Measurements from ENCODE around the gene SMIM28. TPM values are rescaled to one million over a fixed set of nuclear protein-coding genes. Genes with fewer than 3 reads are reported as not detected.
"Not testable (repeated sequence)": the region's sequence is repeated elsewhere in the genome, so short reads cannot be mapped to it uniquely, and the experiment has no call there.

Gene SMIM28
- polyA plus RNA-seq, 4 donors: 0.44 to 2.3 TPM; not detected in 2

DNA sequence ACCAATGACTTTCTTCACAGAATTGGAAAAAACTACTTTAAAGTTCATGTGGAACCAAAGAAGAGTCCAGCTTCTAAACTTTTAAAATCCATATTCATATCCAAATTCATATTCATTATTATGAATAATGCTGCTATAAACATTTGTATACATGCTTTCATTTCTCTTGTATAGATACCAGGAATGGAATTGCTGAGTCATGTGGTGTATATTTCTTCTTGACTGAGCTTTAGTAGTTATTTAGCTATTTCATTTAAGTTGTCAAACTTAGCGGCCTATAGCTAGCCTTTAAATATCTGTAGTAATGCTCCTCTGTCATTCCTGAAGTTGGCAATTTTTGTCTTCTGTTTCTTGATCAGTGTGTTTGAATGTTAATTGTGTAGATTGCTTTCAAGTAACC is 19.8 kb upstream of the SMIM28 start:
- peaks cover 0 to 2% (median 0%) of the 10 kb centered on the region in 3 donors for H3K27me3 ChIP-seq (ENCODE audit: control insufficient read depth in 3 of 3, insufficient read depth in 3 of 3, low read length in 3 of 3)
- H3K27ac ChIP-seq (ENCODE audit: low read depth in 1 of 3, low read length in 2 of 3): no peak overlapping the region
- H3K4me1 ChIP-seq (ENCODE audit: control insufficient read depth in 3 of 3, insufficient read depth in 2 of 3, low read depth in 1 of 3, low read length in 2 of 3): no peaks in the 10 kb centered on the region
- DNase-seq: no peak
- H3K9me3 ChIP-seq (ENCODE audit: control insufficient read depth in 2 of 2, insufficient read depth in 1 of 2, low read depth in 1 of 2, low read length in 1 of 2): no peaks in the 10 kb centered on the region
- 94 to 97% (median 95%) methylated on average over 1 of the region's 1 CpG for WGBS, 3 donors
- FAIRE-seq: no peak
- H3K4me3 ChIP-seq (ENCODE audit: low read depth in 1 of 3, low read length in 3 of 3): no peak overlapping the region
- no peaks in the 10 kb centered on the region for H3K36me3 ChIP-seq (ENCODE audit: control insufficient read depth in 3 of 3, insufficient read depth in 2 of 3, low read depth in 1 of 3, low read length in 3 of 3)

GRCh38 chr6:138368684-138369083 is 9.0 kb upstream of the SMIM28 start:
- DNase-seq; H3K9me3 ChIP-seq (ENCODE audit: control insufficient read depth in 2 of 2, insufficient read depth in 1 of 2, low read depth in 1 of 2, low read length in 1 of 2); H3K27ac ChIP-seq (ENCODE audit: low read depth in 1 of 3, low read length in 2 of 3); H3K4me3 ChIP-seq (ENCODE audit: low read depth in 1 of 3, low read length in 3 of 3); H3K4me1 ChIP-seq (ENCODE audit: control insufficient read depth in 3 of 3, insufficient read depth in 2 of 3, low read depth in 1 of 3, low read length in 2 of 3); FAIRE-seq; H3K27me3 ChIP-seq (ENCODE audit: control insufficient read depth in 3 of 3, insufficient read depth in 3 of 3, low read length in 3 of 3); H3K36me3 ChIP-seq (ENCODE audit: control insufficient read depth in 3 of 3, insufficient read depth in 2 of 3, low read depth in 1 of 3, low read length in 3 of 3): not testable (repeated sequence)
- WGBS, 3 donors: 90 to 92% (median 91%) methylated on average over 8 of the region's 8 CpGs

GRCh38 chr6:138370631-138371451 is 6.9 kb upstream of the SMIM28 start:
- Histone ChIP-seq H3K4me1 (ENCODE audit: control insufficient read depth in 3 of 3, insufficient read depth in 2 of 3, low read depth in 1 of 3, low read length in 2 of 3) (peaks cover 0 to 7% (median 0%) of the 10 kb centered on the region in 3 donors), H3K9me3 (ENCODE audit: control insufficient read depth in 2 of 2, insufficient read depth in 1 of 2, low read depth in 1 of 2, low read length in 1 of 2) (no peaks in the 10 kb centered on the region), H3K36me3 (ENCODE audit: control insufficient read depth in 3 of 3, insufficient read depth in 2 of 3, low read depth in 1 of 3, low read length in 3 of 3) (no peaks in the 10 kb centered on the region), H3K27me3 (ENCODE audit: control insufficient read depth in 3 of 3, insufficient read depth in 3 of 3, low read length in 3 of 3) (no peaks in the 10 kb centered on the region), H3K27ac (ENCODE audit: low read depth in 1 of 3, low read length in 2 of 3) (no peak overlapping the region), H3K4me3 (ENCODE audit: low read depth in 1 of 3, low read length in 3 of 3) (no peak overlapping the region)
- FAIRE-seq (no peak), DNase-seq (no peak)
- 43 to 65% (median 57%) methylated on average over 9 of the region's 9 CpGs for WGBS, 3 donors

- no peaks in the 10 kb centered on the region for H3K27me3 ChIP-seq (ENCODE audit: control insufficient read depth in 3 of 3, insufficient read depth in 3 of 3, low read length in 3 of 3)
- H3K4me3 ChIP-seq (ENCODE audit: low read depth in 1 of 3, low read length in 3 of 3): no peak overlapping the region
- no peaks in the 10 kb centered on the region for H3K9me3 ChIP-seq (ENCODE audit: control insufficient read depth in 2 of 2, insufficient read depth in 1 of 2, low read depth in 1 of 2, low read length in 1 of 2)
- peaks cover 0 to 7% (median 0%) of the 10 kb centered on the region in 3 donors for H3K4me1 ChIP-seq (ENCODE audit: control insufficient read depth in 3 of 3, insufficient read depth in 2 of 3, low read depth in 1 of 3, low read length in 2 of 3)
- 16 to 43% (median 28%) methylated on average over 3 of the region's 3 CpGs for WGBS, 3 donors
- no peaks in the 10 kb centered on the region for H3K36me3 ChIP-seq (ENCODE audit: control insufficient read depth in 3 of 3, insufficient read depth in 2 of 3, low read depth in 1 of 3, low read length in 3 of 3)
- peak in 1 of 2 donors; percentile 11 for DNase-seq
- no peak for FAIRE-seq
- no peak overlapping the region for H3K27ac ChIP-seq (ENCODE audit: low read depth in 1 of 3, low read length in 2 of 3)
Measured at GRCh38 chr6:138371452-138371711, 6.3 kb upstream of the SMIM28 start.

- H3K36me3 ChIP-seq (ENCODE audit: control insufficient read depth in 3 of 3, insufficient read depth in 2 of 3, low read depth in 1 of 3, low read length in 3 of 3): no peaks in the 10 kb centered on the region
- no peak overlapping the region for H3K27ac ChIP-seq (ENCODE audit: low read depth in 1 of 3, low read length in 2 of 3)
- 10 to 23% (median 20%) methylated on average over 3 of the region's 3 CpGs for WGBS, 3 donors
- H3K4me3 ChIP-seq (ENCODE audit: low read depth in 1 of 3, low read length in 3 of 3): no peak overlapping the region
- peaks cover 0 to 7% (median 0%) of the 10 kb centered on the region in 3 donors for H3K4me1 ChIP-seq (ENCODE audit: control insufficient read depth in 3 of 3, insufficient read depth in 2 of 3, low read depth in 1 of 3, low read length in 2 of 3)
- peak; percentile 48 to 79 for DNase-seq
- peak; percentile 36 for FAIRE-seq
- H3K27me3 ChIP-seq (ENCODE audit: control insufficient read depth in 3 of 3, insufficient read depth in 3 of 3, low read length in 3 of 3): no peaks in the 10 kb centered on the region
- no peaks in the 10 kb centered on the region for H3K9me3 ChIP-seq (ENCODE audit: control insufficient read depth in 2 of 2, insufficient read depth in 1 of 2, low read depth in 1 of 2, low read length in 1 of 2)
Measured at GRCh38 chr6:138371720-138372119, 6.0 kb upstream of the SMIM28 start.

- no peaks in the 10 kb centered on the region for H3K27me3 ChIP-seq (ENCODE audit: control insufficient read depth in 3 of 3, insufficient read depth in 3 of 3, low read length in 3 of 3)
- H3K4me3 ChIP-seq (ENCODE audit: low read depth in 1 of 3, low read length in 3 of 3): no peak overlapping the region
- no peak overlapping the region for H3K27ac ChIP-seq (ENCODE audit: low read depth in 1 of 3, low read length in 2 of 3)
- peaks cover 0 to 7% (median 0%) of the 10 kb centered on the region in 3 donors for H3K4me1 ChIP-seq (ENCODE audit: control insufficient read depth in 3 of 3, insufficient read depth in 2 of 3, low read depth in 1 of 3, low read length in 2 of 3)
- no peaks in the 10 kb centered on the region for H3K9me3 ChIP-seq (ENCODE audit: control insufficient read depth in 2 of 2, insufficient read depth in 1 of 2, low read depth in 1 of 2, low read length in 1 of 2)
- DNase-seq (no peak), FAIRE-seq (no peak)
- H3K36me3 ChIP-seq (ENCODE audit: control insufficient read depth in 3 of 3, insufficient read depth in 2 of 3, low read depth in 1 of 3, low read length in 3 of 3): no peaks in the 10 kb centered on the region
Measured at GRCh38 chr6:138372711-138373463, 4.8 kb upstream of the SMIM28 start.

DNA sequence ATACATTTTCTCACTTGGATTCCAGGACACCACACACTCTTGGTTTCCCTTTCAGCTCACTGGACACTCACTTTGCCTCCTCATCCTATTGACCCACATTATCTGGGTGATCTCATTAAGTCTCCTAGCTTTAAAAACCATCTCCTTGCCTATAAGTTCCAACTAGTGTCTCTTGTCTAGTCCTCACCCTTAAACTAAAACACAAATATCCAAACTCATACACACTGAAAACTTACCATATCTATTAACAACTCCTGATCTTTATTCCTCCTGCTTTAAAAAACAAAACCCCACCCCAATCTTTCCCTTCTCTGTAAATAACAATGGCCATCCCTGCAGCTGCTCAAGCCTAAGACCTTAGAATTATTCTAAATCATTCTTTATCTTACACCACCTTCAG is 3.5 kb upstream of the SMIM28 start:
- DNase-seq (no peak), FAIRE-seq (no peak)
- H3K4me3 ChIP-seq (ENCODE audit: low read depth in 1 of 3, low read length in 3 of 3): no peak overlapping the region
- no peaks in the 10 kb centered on the region for H3K9me3 ChIP-seq (ENCODE audit: control insufficient read depth in 2 of 2, insufficient read depth in 1 of 2, low read depth in 1 of 2, low read length in 1 of 2)
- H3K36me3 ChIP-seq (ENCODE audit: control insufficient read depth in 3 of 3, insufficient read depth in 2 of 3, low read depth in 1 of 3, low read length in 3 of 3): no peaks in the 10 kb centered on the region
- no peak overlapping the region for H3K27ac ChIP-seq (ENCODE audit: low read depth in 1 of 3, low read length in 2 of 3)
- H3K27me3 ChIP-seq (ENCODE audit: control insufficient read depth in 3 of 3, insufficient read depth in 3 of 3, low read length in 3 of 3): no peaks in the 10 kb centered on the region
- peaks cover 0 to 7% (median 0%) of the 10 kb centered on the region in 3 donors for H3K4me1 ChIP-seq (ENCODE audit: control insufficient read depth in 3 of 3, insufficient read depth in 2 of 3, low read depth in 1 of 3, low read length in 2 of 3)

GRCh38 chr6:138374815-138375214 is 2.9 kb upstream of the SMIM28 start:
- H3K36me3 ChIP-seq (ENCODE audit: control insufficient read depth in 3 of 3, insufficient read depth in 2 of 3, low read depth in 1 of 3, low read length in 3 of 3): no peaks in the 10 kb centered on the region
- no peaks in the 10 kb centered on the region for H3K9me3 ChIP-seq (ENCODE audit: control insufficient read depth in 2 of 2, insufficient read depth in 1 of 2, low read depth in 1 of 2, low read length in 1 of 2)
- no peak overlapping the region for H3K4me3 ChIP-seq (ENCODE audit: low read depth in 1 of 3, low read length in 3 of 3)
- no peak for FAIRE-seq
- DNase-seq: peak in 1 of 2 donors; percentile 16
- H3K27ac ChIP-seq (ENCODE audit: low read depth in 1 of 3, low read length in 2 of 3): no peak overlapping the region
- 84 to 94% (median 89%) methylated on average over 2 of the region's 2 CpGs for WGBS, 3 donors
- H3K27me3 ChIP-seq (ENCODE audit: control insufficient read depth in 3 of 3, insufficient read depth in 3 of 3, low read length in 3 of 3): no peaks in the 10 kb centered on the region
- peaks cover 0 to 7% (median 0%) of the 10 kb centered on the region in 3 donors for H3K4me1 ChIP-seq (ENCODE audit: control insufficient read depth in 3 of 3, insufficient read depth in 2 of 3, low read depth in 1 of 3, low read length in 2 of 3)

All from small intestine (tissue), 7 donors.